Pancreas (tissue), 10 donors: ENCODE results near the gene SRRM4. TPM values are rescaled to one million over a fixed set of nuclear protein-coding genes. Genes with fewer than 3 reads are reported as not detected.

ENCODE experiments used
- ATAC-seq, 4 donors: fragments of 200-7000 bp; cut with Tn5 transposase; one replicate each; pipeline versions ENCODE4 v1.8.0 to v1.9.1; 2020; ENCODE audit warnings: mild to moderate bottlenecking in 4 of 4, moderate library complexity in 4 of 4
- DNase-seq, 6 donors: peaks; one replicate each; pipeline ENCODE4 v3.0.0-alpha.2; 2020
- FAIRE-seq: peaks from 2 replicates; lab custom pipeline; 2012; peaks lifted over from hg19 to GRCh38; lab: Jason Lieb, UNC
- H3K27ac ChIP-seq, 4 donors: fragments of 200-600 bp; sonication (generic); 1 replicate in 3 of 4; 2 replicates in 1 of 4; pipeline versions ENCODE4 v1.5.0 to v1.8.0; 2020
- H3K27me3 ChIP-seq, 4 donors: fragments of 200-600 bp; one replicate each; pipeline ENCODE4 v1.8.0; 2021
- H3K36me3 ChIP-seq, 3 donors: fragments of 200-600 bp; sonication (generic) in 1 of 3; one replicate each; pipeline versions ENCODE4 v1.5.0 to v1.8.0; 2020 to 2021
- H3K4me1 ChIP-seq, 3 donors: fragments of 200-600 bp; one replicate each; pipeline ENCODE4 v1.8.0; 2021
- H3K4me3 ChIP-seq, 4 donors: fragments of 200-600 bp; sonication (generic) in 2 of 4; one replicate each; pipeline versions ENCODE4 v1.5.0 to v1.8.0; 2020 to 2021
- H3K9me3 ChIP-seq, 4 donors: fragments of 200-600 bp; one replicate each; pipeline ENCODE4 v1.8.0; 2021
- CTCF ChIP-seq, 4 donors: fragments of 200-600 bp; sonication (generic) in 3 of 4; IDR thresholded peaks; one replicate each; pipeline versions ENCODE4 v1.5.0 to v1.8.0; 2021; ENCODE audit warnings: antibody characterized with exemption in 4 of 4
- WGBS, 2 donors: extraction: QIAGEN DNeasy Blood & Tissue Kit; methylation state at CpG; one replicate each; pipeline ENCODE4 v1.1.7; 2013; 5-methylcytosine and 5-hydroxymethylcytosine counted together
- intact Hi-C, 3 donors: fragments of 100-400 bp; cut with DNase I; formaldehyde crosslinking; loops; one replicate each; pipeline versions ENCODE4 v1.11.1 to v1.14.2; 2022
- polyA plus RNA-seq, 2 donors: library from polyadenylated mRNA; stranded (reverse); fragments of 200-250 nt; gene quantifications; one replicate each; pipeline ENCODE4 v1.2.3, GENCODE V29; 2013
- total RNA-seq, 6 donors: library from RNA; stranded (reverse); fragmentation: NEBNext Ultra II Directional in 4 of 6; extraction: Animal tissue kit (Norgen Biotek cat#: 25700) in 4 of 6; gene quantifications; one replicate each; pipeline versions ENCODE4 v1.2.1 to v1.2.4, GENCODE V29; 2021 to 2023
- donor health status: healthy with polysubstance abuse.
- donor health status: DM: no; HTN: no; CAD: no; lungs with moderate emphysema.
- donor health status: DM: no; HTN: no; CAD: no.
- donor health status: control.
- donor health status: control.
- donor health status: Bipolar disorder and iron deficiency.
- donor health status: DM: yes; HTN: yes; CAD: no.
- donor health status: DM: no; HTN: no; CAD: no.
- donor health status: DM: no; HTN: no; CAD: no.
- donor health status: DM: yes; HTN: yes; CAD: no.

Gene SRRM4
- total and polyA plus RNA-seq, 8 donors: 0.02 TPM; not detected in 7

GRCh38 chr12:119139448-119139847 is 158.1 kb downstream of the SRRM4 start:
- no peak overlapping the region for H3K4me3 ChIP-seq
- no peak for DNase-seq
- no peaks in the 10 kb centered on the region for H3K9me3 ChIP-seq
- no peak overlapping the region for H3K27ac ChIP-seq
- no peak for FAIRE-seq
- no peak for TF ChIP-seq CTCF (IDR thresholded peaks at IDR 0.05)
- H3K36me3 ChIP-seq: no peaks in the 10 kb centered on the region
- no peaks in the 10 kb centered on the region for H3K27me3 ChIP-seq
- no peaks in the 10 kb centered on the region for H3K4me1 ChIP-seq
- intact Hi-C loops: no loop called here
- 75 to 78% methylated on average over 2 of the region's 2 CpGs for WGBS, 2 donors
- no peak for ATAC-seq

- no peak for DNase-seq
- H3K36me3 ChIP-seq: no peaks in the 10 kb centered on the region
- 43 to 56% methylated on average over 13 of the region's 13 CpGs for WGBS, 2 donors
- FAIRE-seq: no peak
- H3K27ac ChIP-seq: no peak overlapping the region
- H3K4me3 ChIP-seq: no peak overlapping the region
- no peak for ATAC-seq
- H3K27me3 ChIP-seq: no peaks in the 10 kb centered on the region
- no peaks in the 10 kb centered on the region for H3K9me3 ChIP-seq
- intact Hi-C loops: no loop called here
- no peaks in the 10 kb centered on the region for H3K4me1 ChIP-seq
- no peak for TF ChIP-seq CTCF (IDR thresholded peaks at IDR 0.05)
Measured at GRCh38 chr12:119145367-119145766, 164.0 kb downstream of the SRRM4 start.

- H3K27ac ChIP-seq: no peak overlapping the region
- no peak overlapping the region for H3K4me3 ChIP-seq
- intact Hi-C loops: no loop called here
- no peaks in the 10 kb centered on the region for H3K36me3 ChIP-seq
- DNase-seq (no peak), ATAC-seq (no peak), FAIRE-seq (no peak)
- WGBS, 2 donors: 64 to 72% methylated on average over 2 of the region's 2 CpGs
- peaks cover 0 to 5% (median 0%) of the 10 kb centered on the region in 4 donors for H3K27me3 ChIP-seq
- H3K9me3 ChIP-seq: no peaks in the 10 kb centered on the region
- H3K4me1 ChIP-seq: no peaks in the 10 kb centered on the region
- no peak for TF ChIP-seq CTCF (IDR thresholded peaks at IDR 0.05)
Measured at GRCh38 chr12:119147847-119148448, 166.6 kb downstream of the SRRM4 start.

GRCh38 chr12:119149270-119149669 is 167.9 kb downstream of the SRRM4 start:
- ATAC-seq: no peak

More at GRCh38 chr12:119149270-119149669, 167.9 kb downstream of the SRRM4 start:
- no peak for FAIRE-seq
- no peaks in the 10 kb centered on the region for H3K36me3 ChIP-seq
- intact Hi-C loops: no loop called here
- WGBS, 2 donors: 80 to 87% methylated on average over 7 of the region's 7 CpGs
- no peak for TF ChIP-seq CTCF (IDR thresholded peaks at IDR 0.05)
- H3K4me3 ChIP-seq: no peak overlapping the region
- DNase-seq: no peak
- H3K9me3 ChIP-seq: no peaks in the 10 kb centered on the region
- no peak overlapping the region for H3K27ac ChIP-seq
- H3K27me3 ChIP-seq: peaks cover 0 to 6% (median 0%) of the 10 kb centered on the region in 4 donors
- H3K4me1 ChIP-seq: no peaks in the 10 kb centered on the region
